GM12878 (cell line): ENCODE data around the gene BRICD5. TPM values are rescaled to one million over a fixed set of nuclear protein-coding genes. Genes with fewer than 3 reads are reported as not detected.

ENCODE experiments used
- ATAC-seq: fragments of 200-7000 bp; cut with Tn5 transposase; 3 replicates; pipeline ENCODE4 v1.9.1; 2020; ENCODE audit warnings: mild to moderate bottlenecking, moderate library complexity
- BruUV-seq: library from RNA; stranded (reverse); fragments of 400-500 nt; replicated peaks from 2 replicates; lab custom pipeline; 2021; lab: Mats Ljungman, UMichigan
- CTCF ChIA-PET: fragments of 300-600 bp; sonication (Branson Sonifier 250); formaldehyde crosslinking; extraction: SDS; loops from one replicate; lab custom pipeline; 2021; ENCODE audit warnings: inconsistent platforms; lab: Yijun Ruan, JAX
- POLR2A ChIA-PET: fragments of 350-600 bp; formaldehyde crosslinking; extraction: SDS; loops from one replicate; lab custom pipeline; 2021; ENCODE audit warnings: inconsistent platforms; lab: Charles Lee
- RAD21 ChIA-PET: fragments of 300-600 bp; sonication (Branson Sonifier 250); formaldehyde crosslinking; loops from one replicate; lab custom pipeline; 2023; ENCODE audit warnings: antibody characterized with exemption; ENCODE audit not compliant: unreplicated experiment; lab: Charles Lee
- SMC1A ChIA-PET: fragments of 300-600 bp; sonication (Branson Sonifier 250); formaldehyde crosslinking; loops from one replicate; lab custom pipeline; 2023; ENCODE audit not compliant: unreplicated experiment, uncharacterized antibody; lab: Charles Lee
- DNase-seq: peaks from one replicate; pipeline ENCODE4 v3.0.0-alpha.2; 2011; ENCODE audit warnings: low read depth, low spot score
- FAIRE-seq: peaks from 3 replicates; lab custom pipeline; 2011; peaks lifted over from hg19 to GRCh38; lab: Jason Lieb, UNC
- H2AFZ ChIP-seq: 2 replicates; pipeline ENCODE4 v1.6.0; 2011; ENCODE audit warnings: low read depth, low read length, control low read depth; ENCODE audit not compliant: control insufficient read depth
- H3K27ac ChIP-seq: 2 replicates; pipeline ENCODE4 v1.5.1; 2011; ENCODE audit warnings: control low read depth; ENCODE audit not compliant: control insufficient read depth, insufficient read depth
- H3K27me3 ChIP-seq, 2 experiments: replicated peaks in 1 of 2; 2 replicates each; pipeline versions ENCODE4 v1.6.0 to v1.6.1; 2011; ENCODE audit warnings: low read length in 1 of 2; ENCODE audit not compliant: control insufficient read depth in 2 of 2, insufficient read depth in 2 of 2
- H3K36me3 ChIP-seq, 2 experiments: 2 replicates each; pipeline ENCODE4 v1.5.1; 2011; ENCODE audit warnings: low read length in 1 of 2; ENCODE audit not compliant: control insufficient read depth in 2 of 2, insufficient read depth in 2 of 2
- H3K4me1 ChIP-seq: 2 replicates; pipeline ENCODE4 v1.6.1; 2011; ENCODE audit warnings: mild to moderate bottlenecking, low read length, moderate library complexity, mixed read lengths; ENCODE audit not compliant: control insufficient read depth, insufficient read depth
- H3K4me2 ChIP-seq: 2 replicates; pipeline ENCODE4 v1.6.0; 2011; ENCODE audit warnings: control low read depth; ENCODE audit not compliant: control insufficient read depth, insufficient read depth
- H3K4me3 ChIP-seq: fragments of 200-600 bp; sonication (generic); 2 replicates; pipeline ENCODE4 v1.5.1; 2016
- H3K79me2 ChIP-seq: 2 replicates; pipeline ENCODE4 v1.6.0; 2011; ENCODE audit warnings: low read length; ENCODE audit not compliant: control insufficient read depth, insufficient read depth
- H3K9ac ChIP-seq: 2 replicates; pipeline ENCODE4 v1.8.0; 2011; ENCODE audit warnings: low read length, control low read depth, mixed read lengths; ENCODE audit not compliant: control insufficient read depth, insufficient read depth
- H3K9me3 ChIP-seq: replicated peaks from 3 replicates; pipeline ENCODE4 v1.5.1; 2011; ENCODE audit warnings: mild to moderate bottlenecking, low read length; ENCODE audit not compliant: control insufficient read depth, insufficient read depth
- H4K20me1 ChIP-seq: 2 replicates; pipeline ENCODE4 v1.6.0; 2011; ENCODE audit not compliant: control insufficient read depth, insufficient read depth
- BMI1 ChIP-seq: fragments of 450-650 bp; IDR thresholded peaks from 2 replicates; pipeline ENCODE4 v1.6.1; 2016; ENCODE audit warnings: mild to moderate bottlenecking, moderate library complexity, borderline replicate concordance
- BRCA1 ChIP-seq: IDR thresholded peaks from 2 replicates; pipeline ENCODE4 v1.6.1; 2011; ENCODE audit warnings: low read depth, low read length, improper control_type of control experiment
- CHD1 ChIP-seq: IDR thresholded peaks from 2 replicates; pipeline ENCODE4 v1.6.1; 2012; ENCODE audit warnings: low read depth, low read length, improper control_type of control experiment
- CHD4 ChIP-seq: fragments of 200-600 bp; sonication (generic); IDR thresholded peaks from 2 replicates; pipeline ENCODE4 v1.6.1; 2016; ENCODE audit warnings: mild to moderate bottlenecking
- MTA3 ChIP-seq: IDR thresholded peaks from 2 replicates; pipeline ENCODE4 v1.6.1; 2012; ENCODE audit warnings: low read length, inconsistent platforms, borderline replicate concordance
- NFYA ChIP-seq: IDR thresholded peaks from 2 replicates; pipeline ENCODE4 v1.6.1; 2011; ENCODE audit warnings: low read depth, mild to moderate bottlenecking, low read length, improper control_type of control experiment, borderline replicate concordance
- POLR2AphosphoS5 ChIP-seq: IDR thresholded peaks from 2 replicates; pipeline ENCODE4 v1.6.1; 2011; ENCODE audit warnings: mild to moderate bottlenecking, low read length, inconsistent platforms
- RBBP5 ChIP-seq: fragments of 200-600 bp; sonication (generic); conservative IDR thresholded peaks from 2 replicates; pipeline ENCODE4 v1.6.1; 2016
- RCOR1 ChIP-seq: conservative IDR thresholded peaks from 2 replicates; pipeline ENCODE4 v1.6.1; 2012; ENCODE audit warnings: low read depth, low read length, improper control_type of control experiment
- SREBF1 ChIP-seq: IDR thresholded peaks from 2 replicates; pipeline ENCODE4 v1.6.1; 2012; ENCODE audit warnings: mild to moderate bottlenecking, low read length
- SUZ12 ChIP-seq: fragments of 200-600 bp; sonication (generic); IDR thresholded peaks from one replicate; pipeline ENCODE4 v1.6.1; 2018; ENCODE audit warnings: antibody characterized with exemption, mild to moderate bottlenecking; ENCODE audit not compliant: unreplicated experiment
- TBL1XR1 ChIP-seq: IDR thresholded peaks from 2 replicates; pipeline ENCODE4 v1.6.1; 2012; ENCODE audit warnings: low read depth, low read length, improper control_type of control experiment
- TCF12 ChIP-seq: IDR thresholded peaks from 2 replicates; pipeline ENCODE4 v1.6.1; 2011; ENCODE audit warnings: low read depth, mild to moderate bottlenecking, low read length
- TCF3 ChIP-seq: IDR thresholded peaks from 2 replicates; pipeline ENCODE4 v1.6.1; 2012; ENCODE audit warnings: low read depth, mild to moderate bottlenecking, low read length, borderline replicate concordance; ENCODE audit not compliant: insufficient read depth
- ZBTB11 ChIP-seq: fragments of 450-650 bp; formaldehyde crosslinking; IDR thresholded peaks from 2 replicates; pipeline ENCODE4 v1.5.0; 2022; ENCODE audit warnings: mild to moderate bottlenecking, missing genetic modification characterization
- ZNF217 ChIP-seq: fragments of 450-650 bp; IDR thresholded peaks from 2 replicates; pipeline ENCODE4 v1.6.1; 2017; ENCODE audit warnings: antibody characterized with exemption, mild to moderate bottlenecking
- WGBS: methylation state at CpG from one replicate; pipeline ENCODE4 v1.1.6; 2016; ENCODE audit warnings: low lambda C conversion rate; ENCODE audit not compliant: insufficient replicate concordance, insufficient coverage; ENCODE audit errors: missing lambda C conversion rate; 5-methylcytosine and 5-hydroxymethylcytosine counted together
- in situ Hi-C: fragments of 300-500 bp; cut with MboI; formaldehyde crosslinking; loops from 9 replicates; pipeline ENCODE4 v1.14.3; 2018; ENCODE audit warnings: mixed read lengths
- intact Hi-C: fragments of 100-400 bp; cut with micrococcal nuclease; formaldehyde crosslinking; loops from one replicate; pipeline ENCODE4 v1.14.2; 2022; ENCODE audit not compliant: unreplicated experiment
- polyA plus RNA-seq, 11 experiments: library from polyadenylated mRNA; depleted of rRNA in 4 of 11; unstranded in 6 of 11; stranded (reverse) in 5 of 11; fragments of >200 nt; fragmentation: Nextera tagmentation in 4 of 11; fragmentation: Illumina TruSeq in 1 of 11; extraction: Ambion mirVana in 4 of 11; extraction: Trizol in 1 of 11; gene quantifications; 1 replicate in 1 of 11; 2 replicates in 10 of 11; pipeline versions ENCODE4 v1.2.1 to v1.2.3, GENCODE V29; 2011 to 2016; ENCODE audit warnings: inconsistent platforms in 2 of 11, missing spikeins in 2 of 11, low read depth in 1 of 11
- total RNA-seq, 4 experiments: library from RNA; depleted of rRNA in 3 of 4; stranded (reverse); fragments of >200 nt in 3 of 4; fragmentation: Illumina TruSeq in 1 of 4; extraction: Trizol in 1 of 4; gene quantifications; 2 replicates each; pipeline versions ENCODE4 v1.2.1 to v1.2.3, GENCODE V29; 2013 to 2021
- TF ChIP-seq, protein P1 (sequence below), 3 experiments: IDR thresholded peaks in 2 of 3; conservative IDR thresholded peaks in 1 of 3; 2 replicates each; pipeline ENCODE4 v1.5.1; 2011; ENCODE audit warnings: low read depth in 3 of 3, low read length in 3 of 3, mild to moderate bottlenecking in 3 of 3, control low read depth in 2 of 3, moderate library complexity in 2 of 3, inconsistent platforms in 1 of 3, mixed read lengths in 1 of 3; ENCODE audit not compliant: control insufficient read depth in 2 of 3, insufficient read depth in 1 of 3; ENCODE audit errors: extremely low read depth in 1 of 3

Gene BRICD5
- total and polyA plus RNA-seq, 10 of the 15 experiments (the other 5 are each of a cell fraction or from before 2014, with no cell fraction given): 0.58 to 11.6 (median 1.5) TPM; not detected in 1

DNA sequence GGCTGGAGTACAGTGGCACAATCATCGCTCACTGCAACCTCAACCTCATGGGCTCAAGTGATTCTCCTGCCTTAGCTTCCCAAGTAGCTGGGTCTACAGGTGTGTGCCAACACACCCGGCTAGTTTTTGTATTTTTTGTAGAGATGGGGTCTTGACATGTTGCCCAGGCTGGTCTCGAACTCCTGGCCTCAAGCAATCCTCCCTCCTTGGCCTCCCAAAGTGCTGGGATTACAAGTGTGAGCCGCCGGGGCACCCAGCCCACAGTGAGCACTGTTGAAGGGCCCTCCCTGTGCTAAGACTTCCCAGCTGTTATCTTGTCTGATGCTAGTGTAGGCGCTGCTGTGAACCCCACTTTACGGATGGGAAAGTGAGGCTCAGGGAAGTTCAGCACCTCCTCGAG is 22.3 kb downstream of the BRICD5 start:
- POLR2A ChIA-PET: no interaction called here
- WGBS: 51% methylated on average over 8 of the region's 8 CpGs
- CTCF ChIA-PET: interaction anchor here (0.6 kb wide), 1 partner anchor 27 kb away, joined by 3 read pairs; no protein-coding TSS in a partner anchor
- DNase-seq (no peak), FAIRE-seq (no peak), ATAC-seq (no peak)
- Histone ChIP-seq H3K4me1 (no peaks in the 10 kb centered on the region), H3K4me3 (no peak overlapping the region), H4K20me1 (no peaks in the 10 kb centered on the region), H3K27ac (no peak overlapping the region), H2AFZ (no peak overlapping the region), H3K9ac (no peak overlapping the region), H3K27me3 (no peaks in the 10 kb centered on the region), H3K9me3 (no peaks in the 10 kb centered on the region), H3K4me2 (no peak overlapping the region), H3K36me3 (no peaks in the 10 kb centered on the region), H3K79me2 (no peaks in the 10 kb centered on the region)
- TF ChIP-seq TCF12 (no peak), SUZ12 (no peak), CHD4 (no peak), MTA3 (no peak), TCF3 (no peak), RCOR1 (no peak), SREBF1 (no peak), ZNF217 (no peak), POLR2AphosphoS5 (no peak), BRCA1 (no peak), CHD1 (no peak), BMI1 (no peak), ZBTB11 (CRISPR knock-in tag) (no peak), RBBP5 (no peak), TBL1XR1 (no peak), NFYA (no peak)
- TF ChIP-seq, protein P1, sequence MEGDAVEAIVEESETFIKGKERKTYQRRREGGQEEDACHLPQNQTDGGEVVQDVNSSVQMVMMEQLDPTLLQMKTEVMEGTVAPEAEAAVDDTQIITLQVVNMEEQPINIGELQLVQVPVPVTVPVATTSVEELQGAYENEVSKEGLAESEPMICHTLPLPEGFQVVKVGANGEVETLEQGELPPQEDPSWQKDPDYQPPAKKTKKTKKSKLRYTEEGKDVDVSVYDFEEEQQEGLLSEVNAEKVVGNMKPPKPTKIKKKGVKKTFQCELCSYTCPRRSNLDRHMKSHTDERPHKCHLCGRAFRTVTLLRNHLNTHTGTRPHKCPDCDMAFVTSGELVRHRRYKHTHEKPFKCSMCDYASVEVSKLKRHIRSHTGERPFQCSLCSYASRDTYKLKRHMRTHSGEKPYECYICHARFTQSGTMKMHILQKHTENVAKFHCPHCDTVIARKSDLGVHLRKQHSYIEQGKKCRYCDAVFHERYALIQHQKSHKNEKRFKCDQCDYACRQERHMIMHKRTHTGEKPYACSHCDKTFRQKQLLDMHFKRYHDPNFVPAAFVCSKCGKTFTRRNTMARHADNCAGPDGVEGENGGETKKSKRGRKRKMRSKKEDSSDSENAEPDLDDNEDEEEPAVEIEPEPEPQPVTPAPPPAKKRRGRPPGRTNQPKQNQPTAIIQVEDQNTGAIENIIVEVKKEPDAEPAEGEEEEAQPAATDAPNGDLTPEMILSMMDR (IDR thresholded peaks at IDR 0.05 in 2 of 3, conservative IDR thresholded peaks at IDR 0.05 in 1 of 3; ENCODE audit: control insufficient read depth in 2 of 3, extremely low read depth in 1 of 3, insufficient read depth in 1 of 3, low read depth in 3 of 3, low read length in 3 of 3): no peak
- intact Hi-C loops (no loop called here), in situ Hi-C loops (no loop called here)
- RAD21 ChIA-PET: interaction anchor here (0.6 to 0.7 kb wide), 2 partner anchors 48 to 128 kb away, joined by 3 read pairs; no protein-coding TSS in a partner anchor
- BruUV-seq: no TSS peak
- SMC1A ChIA-PET: no interaction called here
